ENCODE results near the gene PCDHA3.

DNA sequence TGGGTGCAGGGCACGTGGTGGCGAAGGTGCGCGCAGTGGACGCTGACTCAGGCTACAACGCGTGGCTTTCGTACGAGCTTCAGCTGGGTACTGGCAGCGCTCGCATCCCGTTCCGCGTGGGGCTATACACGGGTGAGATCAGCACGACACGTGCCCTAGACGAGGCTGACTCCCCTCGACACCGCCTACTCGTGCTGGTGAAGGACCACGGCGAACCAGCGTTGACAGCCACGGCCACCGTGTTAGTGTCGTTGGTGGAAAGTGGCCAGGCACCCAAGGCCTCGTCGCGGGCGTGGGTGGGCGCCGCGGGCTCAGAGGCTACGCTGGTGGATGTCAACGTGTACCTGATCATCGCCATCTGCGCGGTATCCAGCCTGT, 4.2 kb upstream of the PCDHA3 start:
- TF ChIP-seq POLR2A (IDR thresholded peaks at IDR 0.05; ENCODE audit: low read depth, low read length) (no peak), POLR2AphosphoS5 (IDR thresholded peaks at IDR 0.05; ENCODE audit: low read depth, low read length) (no peak), SPI1 (IDR thresholded peaks at IDR 0.05; ENCODE audit: low read depth, low read length) (no peak), PAX5 (IDR thresholded peaks at IDR 0.05; ENCODE audit: insufficient read depth, low read length, severe bottlenecking) (no peak), POU2F2 (IDR thresholded peaks at IDR 0.05; ENCODE audit: low read depth, low read length) (no peak)
